ENCODE measurements around the gene ROR2.

DNA sequence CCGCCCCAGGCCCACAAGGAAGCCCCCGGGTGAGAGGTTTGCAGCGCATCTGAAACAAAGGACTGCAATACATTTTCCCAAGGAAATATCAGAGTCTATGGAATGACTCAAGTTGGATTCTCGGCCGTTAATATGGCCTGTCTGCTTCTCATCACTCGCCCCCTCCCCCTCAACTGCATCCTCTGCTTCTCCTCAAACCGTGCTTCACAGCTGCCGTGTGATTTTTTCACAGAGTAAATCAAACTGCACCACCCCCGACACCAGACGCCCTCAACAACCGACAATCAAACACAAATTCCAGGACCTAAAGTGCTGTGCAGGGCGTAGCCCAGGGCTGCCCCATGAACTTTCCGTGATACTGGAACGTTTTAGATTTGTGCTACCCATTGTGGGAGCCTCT lies 176.9 kb downstream of the ROR2 start:
- TF ChIP-seq POLR2AphosphoS5 (IDR thresholded peaks at IDR 0.05; ENCODE audit: low read depth) (no peak), EZH2phosphoT487 (IDR thresholded peaks at IDR 0.05; ENCODE audit: unreplicated experiment) (no peak), JUNB (IDR thresholded peaks at IDR 0.05; ENCODE audit: unreplicated experiment) (no peak), EZH2 (IDR thresholded peaks at IDR 0.05; ENCODE audit: low read depth, unreplicated experiment) (no peak), CREB1 (CRISPR knock-in tag; IDR thresholded peaks at IDR 0.05; ENCODE audit: low read depth) (no peak), STAT1 (IDR thresholded peaks at IDR 0.05; ENCODE audit: unreplicated experiment) (no peak), NANOG (IDR thresholded peaks at IDR 0.05; ENCODE audit: borderline replicate concordance) (no peak), ZNF462 (CRISPR knock-in tag; IDR thresholded peaks at IDR 0.05) (no peak), ZNF114 (CRISPR knock-in tag; IDR thresholded peaks at IDR 0.05) (no peak), ZNF331 (CRISPR knock-in tag; IDR thresholded peaks at IDR 0.05; ENCODE audit: low read depth) (no peak)
- TF ChIP-seq, protein P1, sequence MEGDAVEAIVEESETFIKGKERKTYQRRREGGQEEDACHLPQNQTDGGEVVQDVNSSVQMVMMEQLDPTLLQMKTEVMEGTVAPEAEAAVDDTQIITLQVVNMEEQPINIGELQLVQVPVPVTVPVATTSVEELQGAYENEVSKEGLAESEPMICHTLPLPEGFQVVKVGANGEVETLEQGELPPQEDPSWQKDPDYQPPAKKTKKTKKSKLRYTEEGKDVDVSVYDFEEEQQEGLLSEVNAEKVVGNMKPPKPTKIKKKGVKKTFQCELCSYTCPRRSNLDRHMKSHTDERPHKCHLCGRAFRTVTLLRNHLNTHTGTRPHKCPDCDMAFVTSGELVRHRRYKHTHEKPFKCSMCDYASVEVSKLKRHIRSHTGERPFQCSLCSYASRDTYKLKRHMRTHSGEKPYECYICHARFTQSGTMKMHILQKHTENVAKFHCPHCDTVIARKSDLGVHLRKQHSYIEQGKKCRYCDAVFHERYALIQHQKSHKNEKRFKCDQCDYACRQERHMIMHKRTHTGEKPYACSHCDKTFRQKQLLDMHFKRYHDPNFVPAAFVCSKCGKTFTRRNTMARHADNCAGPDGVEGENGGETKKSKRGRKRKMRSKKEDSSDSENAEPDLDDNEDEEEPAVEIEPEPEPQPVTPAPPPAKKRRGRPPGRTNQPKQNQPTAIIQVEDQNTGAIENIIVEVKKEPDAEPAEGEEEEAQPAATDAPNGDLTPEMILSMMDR (conservative IDR thresholded peaks at IDR 0.05; ENCODE audit: low read depth in 2 of 2): no peak
- TF ChIP-seq, protein P2, sequence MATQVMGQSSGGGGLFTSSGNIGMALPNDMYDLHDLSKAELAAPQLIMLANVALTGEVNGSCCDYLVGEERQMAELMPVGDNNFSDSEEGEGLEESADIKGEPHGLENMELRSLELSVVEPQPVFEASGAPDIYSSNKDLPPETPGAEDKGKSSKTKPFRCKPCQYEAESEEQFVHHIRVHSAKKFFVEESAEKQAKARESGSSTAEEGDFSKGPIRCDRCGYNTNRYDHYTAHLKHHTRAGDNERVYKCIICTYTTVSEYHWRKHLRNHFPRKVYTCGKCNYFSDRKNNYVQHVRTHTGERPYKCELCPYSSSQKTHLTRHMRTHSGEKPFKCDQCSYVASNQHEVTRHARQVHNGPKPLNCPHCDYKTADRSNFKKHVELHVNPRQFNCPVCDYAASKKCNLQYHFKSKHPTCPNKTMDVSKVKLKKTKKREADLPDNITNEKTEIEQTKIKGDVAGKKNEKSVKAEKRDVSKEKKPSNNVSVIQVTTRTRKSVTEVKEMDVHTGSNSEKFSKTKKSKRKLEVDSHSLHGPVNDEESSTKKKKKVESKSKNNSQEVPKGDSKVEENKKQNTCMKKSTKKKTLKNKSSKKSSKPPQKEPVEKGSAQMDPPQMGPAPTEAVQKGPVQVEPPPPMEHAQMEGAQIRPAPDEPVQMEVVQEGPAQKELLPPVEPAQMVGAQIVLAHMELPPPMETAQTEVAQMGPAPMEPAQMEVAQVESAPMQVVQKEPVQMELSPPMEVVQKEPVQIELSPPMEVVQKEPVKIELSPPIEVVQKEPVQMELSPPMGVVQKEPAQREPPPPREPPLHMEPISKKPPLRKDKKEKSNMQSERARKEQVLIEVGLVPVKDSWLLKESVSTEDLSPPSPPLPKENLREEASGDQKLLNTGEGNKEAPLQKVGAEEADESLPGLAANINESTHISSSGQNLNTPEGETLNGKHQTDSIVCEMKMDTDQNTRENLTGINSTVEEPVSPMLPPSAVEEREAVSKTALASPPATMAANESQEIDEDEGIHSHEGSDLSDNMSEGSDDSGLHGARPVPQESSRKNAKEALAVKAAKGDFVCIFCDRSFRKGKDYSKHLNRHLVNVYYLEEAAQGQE (IDR thresholded peaks at IDR 0.05; ENCODE audit: unreplicated experiment): no peak
- TF ChIP-seq, protein P3, sequence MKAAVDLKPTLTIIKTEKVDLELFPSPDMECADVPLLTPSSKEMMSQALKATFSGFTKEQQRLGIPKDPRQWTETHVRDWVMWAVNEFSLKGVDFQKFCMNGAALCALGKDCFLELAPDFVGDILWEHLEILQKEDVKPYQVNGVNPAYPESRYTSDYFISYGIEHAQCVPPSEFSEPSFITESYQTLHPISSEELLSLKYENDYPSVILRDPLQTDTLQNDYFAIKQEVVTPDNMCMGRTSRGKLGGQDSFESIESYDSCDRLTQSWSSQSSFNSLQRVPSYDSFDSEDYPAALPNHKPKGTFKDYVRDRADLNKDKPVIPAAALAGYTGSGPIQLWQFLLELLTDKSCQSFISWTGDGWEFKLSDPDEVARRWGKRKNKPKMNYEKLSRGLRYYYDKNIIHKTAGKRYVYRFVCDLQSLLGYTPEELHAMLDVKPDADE (IDR thresholded peaks at IDR 0.05): no peak

Measured in GM23338 (cell line).